Measurements from ENCODE around the gene OR4S1.
"Not testable (repeated sequence)": the region's sequence is repeated elsewhere in the genome, so short reads cannot be mapped to it uniquely, and the experiment has no call there.

OR4S1 gene

GRCh38 chr11:48341466-48341865 lies 35.4 kb downstream of the OR4S1 start:
- Histone ChIP-seq H3K27ac (no peak overlapping the region), H3K9ac (ENCODE audit: insufficient read length) (no peak overlapping the region), H3K36me3 (ENCODE audit: insufficient read depth, low read length) (no peaks in the 10 kb centered on the region), H3K9me3 (ENCODE audit: low read depth, low read length) (no peaks in the 10 kb centered on the region), H3K4me3 (no peak overlapping the region)
- DNase-seq (ENCODE audit: low read depth, low spot score): no peak
- TF ChIP-seq POLR2AphosphoS5 (IDR thresholded peaks at IDR 0.05; ENCODE audit: borderline replicate concordance, low read depth, low read length) (no peak), EZH2 (IDR thresholded peaks at IDR 0.05) (no peak), FOXP2 (optimal IDR thresholded peaks at IDR 0.05; ENCODE audit: control extremely low read depth, extremely low read length, insufficient read depth) (no peak)

DNA sequence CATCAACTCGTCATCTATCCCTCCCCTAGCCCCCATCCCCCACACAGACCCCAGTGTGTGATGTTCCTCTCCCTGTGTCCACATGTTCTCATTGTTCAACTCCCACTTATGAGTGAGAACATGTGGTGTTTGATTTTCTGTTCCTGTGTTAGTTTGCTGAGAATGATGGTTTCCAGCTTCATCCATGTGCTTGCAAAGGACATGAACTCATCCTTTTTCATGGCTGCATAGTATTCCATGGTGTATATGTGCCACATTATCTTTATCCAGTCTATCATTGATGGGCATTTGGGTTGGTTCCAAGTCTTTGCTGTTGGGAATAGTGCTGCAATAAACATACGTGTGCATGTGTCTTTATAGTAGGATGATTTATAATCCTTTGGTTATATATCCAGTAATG lies 36.5 kb downstream of the OR4S1 start:
- not testable (repeated sequence) for H3K4me3 ChIP-seq; H3K9ac ChIP-seq (ENCODE audit: insufficient read length); H3K36me3 ChIP-seq (ENCODE audit: insufficient read depth, low read length); H3K27ac ChIP-seq; DNase-seq (ENCODE audit: low read depth, low spot score); H3K9me3 ChIP-seq (ENCODE audit: low read depth, low read length)

DNA sequence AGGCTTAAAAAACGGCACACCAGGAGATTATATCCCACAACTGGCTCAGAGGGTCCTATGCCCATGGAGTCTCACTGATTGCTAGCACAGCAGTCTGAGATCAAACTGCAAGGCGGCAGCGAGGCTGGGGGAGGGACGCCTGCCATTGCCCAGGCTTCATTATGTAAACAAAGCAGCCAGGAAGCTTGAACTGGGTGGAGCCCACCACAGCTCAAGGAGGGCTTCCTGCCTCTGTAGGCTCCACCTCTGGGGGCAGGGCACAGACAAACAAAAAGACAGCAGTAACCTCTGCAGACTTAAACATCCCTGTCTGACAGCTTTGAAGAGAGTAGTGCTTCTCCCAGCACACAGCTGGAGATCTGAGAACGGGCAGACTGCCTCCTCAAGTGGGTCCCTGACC lies 40.3 kb downstream of the OR4S1 start:
- not testable (repeated sequence) for H3K4me3 ChIP-seq; H3K36me3 ChIP-seq (ENCODE audit: insufficient read depth, low read length); H3K9me3 ChIP-seq (ENCODE audit: low read depth, low read length); H3K27ac ChIP-seq; DNase-seq (ENCODE audit: low read depth, low spot score); H3K9ac ChIP-seq (ENCODE audit: insufficient read length)

GRCh38 chr11:48354013-48354412 lies 48.0 kb downstream of the OR4S1 start:
- TF ChIP-seq POLR2AphosphoS5 (IDR thresholded peaks at IDR 0.05; ENCODE audit: borderline replicate concordance, low read depth, low read length): no peak
- Histone ChIP-seq H3K9ac (ENCODE audit: insufficient read length) (no peak overlapping the region), H3K27ac (no peak overlapping the region), H3K9me3 (ENCODE audit: low read depth, low read length) (no peaks in the 10 kb centered on the region), H3K36me3 (ENCODE audit: insufficient read depth, low read length) (no peaks in the 10 kb centered on the region), H3K4me3 (no peak overlapping the region)
- DNase-seq (ENCODE audit: low read depth, low spot score): no peak

- DNase-seq (ENCODE audit: low read depth, low spot score): no peak
- no peak for TF ChIP-seq FOXP2 (optimal IDR thresholded peaks at IDR 0.05; ENCODE audit: control extremely low read depth, extremely low read length, insufficient read depth)
- TF ChIP-seq POLR2AphosphoS5 (IDR thresholded peaks at IDR 0.05; ENCODE audit: borderline replicate concordance, low read depth, low read length): no peak
- TF ChIP-seq EZH2 (IDR thresholded peaks at IDR 0.05): no peak
- Histone ChIP-seq H3K9me3 (ENCODE audit: low read depth, low read length) (no peaks in the 10 kb centered on the region), H3K27ac (no peak overlapping the region), H3K9ac (ENCODE audit: insufficient read length) (no peak overlapping the region), H3K4me3 (no peak overlapping the region), H3K36me3 (ENCODE audit: insufficient read depth, low read length) (no peaks in the 10 kb centered on the region)
These were observed 48.7 kb downstream of the OR4S1 start for GRCh38 chr11:48354677-48355076.

All from SK-N-MC (cell line).